ENCODE measurements around the gene LZTR1. TPM values are rescaled to one million over a fixed set of nuclear protein-coding genes. Genes with fewer than 3 reads are reported as not detected.

LZTR1 gene
- polyA plus RNA-seq, 2 of the 4 experiments (the other 2 are of a cell fraction), result 14.1 to 23.5 TPM

DNA sequence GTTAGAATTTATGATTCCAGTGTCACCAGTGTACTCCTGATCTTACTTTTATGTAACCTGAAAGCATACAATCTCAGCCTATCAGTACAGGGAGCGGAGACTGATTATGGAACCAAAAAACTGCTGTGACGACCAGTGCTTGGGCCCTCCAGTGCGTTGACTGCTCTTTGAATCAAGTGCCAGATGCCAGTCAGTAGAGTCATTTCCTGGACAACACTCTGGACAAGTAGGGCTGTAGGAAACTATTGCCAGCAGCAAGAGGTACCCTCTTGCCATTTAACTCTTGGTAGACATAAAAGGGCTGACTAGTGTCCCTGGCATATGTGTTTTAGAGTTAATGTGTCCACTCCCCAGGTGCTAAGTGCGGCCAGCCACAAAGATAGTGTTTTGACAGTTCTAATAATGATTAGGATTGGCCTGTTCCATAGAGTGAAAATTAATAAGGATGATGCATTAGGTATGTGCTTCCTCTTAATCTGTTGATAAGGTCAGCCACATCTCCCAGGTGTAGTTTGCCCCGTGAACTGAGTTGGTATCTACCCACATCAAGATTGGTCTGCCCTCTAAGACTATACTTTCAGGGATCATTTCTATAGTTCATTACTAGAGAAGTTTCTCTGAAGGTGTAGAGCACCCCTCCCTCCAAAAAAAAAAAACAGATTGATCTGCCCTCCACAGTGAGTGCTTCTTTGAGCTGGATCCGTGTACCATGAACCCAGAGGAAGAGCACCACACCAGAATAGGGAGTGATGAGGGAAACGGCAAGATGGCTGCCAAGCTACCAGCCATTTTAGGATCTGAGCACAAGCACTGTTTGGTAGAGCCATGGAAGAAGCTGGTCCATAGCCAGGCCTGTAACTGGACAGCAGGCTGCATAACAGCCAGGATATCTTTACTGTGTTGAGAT, 35.8 kb upstream of the LZTR1 start:
- POLR2A ChIA-PET, result interaction anchor here (0.7 kb wide), 1 partner anchor 142 kb away, joined by 4 read pairs; no protein-coding TSS in a partner anchor
- no peak for TF ChIP-seq MYC (IDR thresholded peaks at IDR 0.05; ENCODE audit: borderline replicate concordance, low read length)
- no peak for TF ChIP-seq HOXA7 (CRISPR knock-in tag; IDR thresholded peaks at IDR 0.05)
- TF ChIP-seq FOSL2 (IDR thresholded peaks at IDR 0.05), result no peak
- no peak for TF ChIP-seq FOSL2 (CRISPR knock-in tag; IDR thresholded peaks at IDR 0.05)
- TF ChIP-seq, protein P1, sequence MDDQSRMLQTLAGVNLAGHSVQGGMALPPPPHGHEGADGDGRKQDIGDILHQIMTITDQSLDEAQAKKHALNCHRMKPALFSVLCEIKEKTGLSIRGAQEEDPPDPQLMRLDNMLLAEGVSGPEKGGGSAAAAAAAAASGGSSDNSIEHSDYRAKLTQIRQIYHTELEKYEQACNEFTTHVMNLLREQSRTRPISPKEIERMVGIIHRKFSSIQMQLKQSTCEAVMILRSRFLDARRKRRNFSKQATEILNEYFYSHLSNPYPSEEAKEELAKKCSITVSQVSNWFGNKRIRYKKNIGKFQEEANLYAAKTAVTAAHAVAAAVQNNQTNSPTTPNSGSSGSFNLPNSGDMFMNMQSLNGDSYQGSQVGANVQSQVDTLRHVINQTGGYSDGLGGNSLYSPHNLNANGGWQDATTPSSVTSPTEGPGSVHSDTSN (IDR thresholded peaks at IDR 0.05), result no peak
- no peak for TF ChIP-seq MAZ (IDR thresholded peaks at IDR 0.05; ENCODE audit: borderline replicate concordance, low read depth, low read length)
- no peak for TF ChIP-seq FOSB (CRISPR knock-in tag; IDR thresholded peaks at IDR 0.05)
- no peak for TF ChIP-seq EHF (CRISPR knock-in tag; IDR thresholded peaks at IDR 0.05)
- no peak for TF ChIP-seq KDM5A (IDR thresholded peaks at IDR 0.05)
- TF ChIP-seq NPAS2 (CRISPR knock-in tag; IDR thresholded peaks at IDR 0.05; ENCODE audit: borderline replicate concordance), result no peak
- TF ChIP-seq ZNF302 (CRISPR knock-in tag; IDR thresholded peaks at IDR 0.05), result no peak
- no peak for TF ChIP-seq ZSCAN20 (CRISPR knock-in tag; IDR thresholded peaks at IDR 0.05)
- TF ChIP-seq, protein P2, sequence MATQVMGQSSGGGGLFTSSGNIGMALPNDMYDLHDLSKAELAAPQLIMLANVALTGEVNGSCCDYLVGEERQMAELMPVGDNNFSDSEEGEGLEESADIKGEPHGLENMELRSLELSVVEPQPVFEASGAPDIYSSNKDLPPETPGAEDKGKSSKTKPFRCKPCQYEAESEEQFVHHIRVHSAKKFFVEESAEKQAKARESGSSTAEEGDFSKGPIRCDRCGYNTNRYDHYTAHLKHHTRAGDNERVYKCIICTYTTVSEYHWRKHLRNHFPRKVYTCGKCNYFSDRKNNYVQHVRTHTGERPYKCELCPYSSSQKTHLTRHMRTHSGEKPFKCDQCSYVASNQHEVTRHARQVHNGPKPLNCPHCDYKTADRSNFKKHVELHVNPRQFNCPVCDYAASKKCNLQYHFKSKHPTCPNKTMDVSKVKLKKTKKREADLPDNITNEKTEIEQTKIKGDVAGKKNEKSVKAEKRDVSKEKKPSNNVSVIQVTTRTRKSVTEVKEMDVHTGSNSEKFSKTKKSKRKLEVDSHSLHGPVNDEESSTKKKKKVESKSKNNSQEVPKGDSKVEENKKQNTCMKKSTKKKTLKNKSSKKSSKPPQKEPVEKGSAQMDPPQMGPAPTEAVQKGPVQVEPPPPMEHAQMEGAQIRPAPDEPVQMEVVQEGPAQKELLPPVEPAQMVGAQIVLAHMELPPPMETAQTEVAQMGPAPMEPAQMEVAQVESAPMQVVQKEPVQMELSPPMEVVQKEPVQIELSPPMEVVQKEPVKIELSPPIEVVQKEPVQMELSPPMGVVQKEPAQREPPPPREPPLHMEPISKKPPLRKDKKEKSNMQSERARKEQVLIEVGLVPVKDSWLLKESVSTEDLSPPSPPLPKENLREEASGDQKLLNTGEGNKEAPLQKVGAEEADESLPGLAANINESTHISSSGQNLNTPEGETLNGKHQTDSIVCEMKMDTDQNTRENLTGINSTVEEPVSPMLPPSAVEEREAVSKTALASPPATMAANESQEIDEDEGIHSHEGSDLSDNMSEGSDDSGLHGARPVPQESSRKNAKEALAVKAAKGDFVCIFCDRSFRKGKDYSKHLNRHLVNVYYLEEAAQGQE (IDR thresholded peaks at IDR 0.05), result no peak
- TF ChIP-seq, protein P3, sequence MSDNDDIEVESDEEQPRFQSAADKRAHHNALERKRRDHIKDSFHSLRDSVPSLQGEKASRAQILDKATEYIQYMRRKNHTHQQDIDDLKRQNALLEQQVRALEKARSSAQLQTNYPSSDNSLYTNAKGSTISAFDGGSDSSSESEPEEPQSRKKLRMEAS (IDR thresholded peaks at IDR 0.05), result no peak
- no peak for TF ChIP-seq MAFK (IDR thresholded peaks at IDR 0.05; ENCODE audit: partially characterized antibody)
- TF ChIP-seq CEBPB (IDR thresholded peaks at IDR 0.05), result no peak
- TF ChIP-seq CHD4 (IDR thresholded peaks at IDR 0.05; ENCODE audit: borderline replicate concordance), result no peak
- no peak for TF ChIP-seq RARB (CRISPR knock-in tag; IDR thresholded peaks at IDR 0.05)
- TF ChIP-seq TFCP2L1 (CRISPR knock-in tag; IDR thresholded peaks at IDR 0.05), result no peak
- peaks cover 32% of the 10 kb centered on the region for H3K4me1 ChIP-seq
- no peaks in the 10 kb centered on the region for H3K9me3 ChIP-seq
- ATAC-seq (no peak; a peak in 1 of 6 replicates), FAIRE-seq (no peak), DNase-seq (ENCODE audit: low read depth in 1 of 2, low spot score in 1 of 2) (no peak)
- H3K4me2 ChIP-seq, result peak overlapping the region; percentile 32; the same call in 2 of the 3 replicates
- H3K27ac ChIP-seq, result no peak overlapping the region
- no peak overlapping the region for H3K4me3 ChIP-seq
- WGBS (ENCODE audit: missing lambda C conversion rate), result 93% methylated on average over 5 of the region's 7 CpGs
- CTCF ChIA-PET, result interaction anchor here (0.7 to 2.6 kb wide), 3 partner anchors 10 to 124 kb away, joined by 3 to 10 read pairs (median 6); partner anchors contain the start of gene CRKL

DNA sequence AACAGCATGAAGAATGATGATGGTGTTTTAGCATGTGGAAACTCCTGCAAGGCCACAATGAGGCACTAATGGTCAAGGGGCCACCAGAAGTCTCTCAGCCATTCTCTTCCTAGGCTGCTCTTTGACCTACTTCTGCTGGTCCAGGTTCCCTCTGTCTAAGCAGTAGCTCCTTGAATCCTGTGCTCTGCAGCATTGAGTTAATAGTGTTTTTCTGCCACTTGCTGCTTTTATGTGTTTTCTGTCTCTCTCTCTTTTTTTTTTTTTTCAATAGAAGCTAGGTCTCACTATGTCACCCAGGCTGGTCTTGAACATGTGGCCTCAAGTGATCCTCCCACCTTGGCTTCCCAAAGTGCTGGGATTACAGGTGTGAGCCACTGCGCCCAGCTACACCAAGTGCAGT, 35.1 kb upstream of the LZTR1 start:
- Histone ChIP-seq H3K4me2 (no peak overlapping the region), H3K9me3 (no peaks in the 10 kb centered on the region), H3K4me1 (peaks cover 38% of the 10 kb centered on the region), H3K4me3 (no peak overlapping the region), H3K27ac (no peak overlapping the region)
- FAIRE-seq (no peak), DNase-seq (ENCODE audit: low read depth in 1 of 2, low spot score in 1 of 2) (no peak), ATAC-seq (no peak)
- CTCF ChIA-PET, result interaction anchor here (0.6 to 1.1 kb wide), 3 partner anchors 30 to 1579 kb away, joined by 3 to 6 read pairs (median 3); partner anchors contain the start of gene CRKL
- POLR2A ChIA-PET, result interaction anchor here (0.7 kb wide), 1 partner anchor 143 kb away, joined by 4 read pairs; no protein-coding TSS in a partner anchor
- WGBS (ENCODE audit: missing lambda C conversion rate), result no CpG with 5 or more reads among the region's 1 CpG
- no peak for TF ChIP-seq ZFP36 (IDR thresholded peaks at IDR 0.05; ENCODE audit: borderline replicate concordance, partially characterized antibody)
- no peak for TF ChIP-seq JUNB (IDR thresholded peaks at IDR 0.05)
- TF ChIP-seq BHLHE40 (IDR thresholded peaks at IDR 0.05; ENCODE audit: low read depth, low read length), result no peak
- TF ChIP-seq, protein P4, sequence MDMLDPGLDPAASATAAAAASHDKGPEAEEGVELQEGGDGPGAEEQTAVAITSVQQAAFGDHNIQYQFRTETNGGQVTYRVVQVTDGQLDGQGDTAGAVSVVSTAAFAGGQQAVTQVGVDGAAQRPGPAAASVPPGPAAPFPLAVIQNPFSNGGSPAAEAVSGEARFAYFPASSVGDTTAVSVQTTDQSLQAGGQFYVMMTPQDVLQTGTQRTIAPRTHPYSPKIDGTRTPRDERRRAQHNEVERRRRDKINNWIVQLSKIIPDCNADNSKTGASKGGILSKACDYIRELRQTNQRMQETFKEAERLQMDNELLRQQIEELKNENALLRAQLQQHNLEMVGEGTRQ (IDR thresholded peaks at IDR 0.05), result no peak
- TF ChIP-seq HDAC2 (IDR thresholded peaks at IDR 0.05), result no peak
- TF ChIP-seq ZC3H11A (IDR thresholded peaks at IDR 0.05), result no peak
- TF ChIP-seq, protein P5, sequence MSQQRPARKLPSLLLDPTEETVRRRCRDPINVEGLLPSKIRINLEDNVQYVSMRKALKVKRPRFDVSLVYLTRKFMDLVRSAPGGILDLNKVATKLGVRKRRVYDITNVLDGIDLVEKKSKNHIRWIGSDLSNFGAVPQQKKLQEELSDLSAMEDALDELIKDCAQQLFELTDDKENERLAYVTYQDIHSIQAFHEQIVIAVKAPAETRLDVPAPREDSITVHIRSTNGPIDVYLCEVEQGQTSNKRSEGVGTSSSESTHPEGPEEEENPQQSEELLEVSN (IDR thresholded peaks at IDR 0.05; ENCODE audit: borderline replicate concordance, low read depth), result no peak
- TF ChIP-seq JUN (IDR thresholded peaks at IDR 0.05), result no peak
- TF ChIP-seq POLR2AphosphoS2 (conservative IDR thresholded peaks at IDR 0.05; ENCODE audit: low read length), result no peak
- TF ChIP-seq HOXB13 (CRISPR knock-in tag; IDR thresholded peaks at IDR 0.05; ENCODE audit: low read depth), result no peak
- no peak for TF ChIP-seq POLR2A (IDR thresholded peaks at IDR 0.05; ENCODE audit: low read length)
- TF ChIP-seq, protein P6, sequence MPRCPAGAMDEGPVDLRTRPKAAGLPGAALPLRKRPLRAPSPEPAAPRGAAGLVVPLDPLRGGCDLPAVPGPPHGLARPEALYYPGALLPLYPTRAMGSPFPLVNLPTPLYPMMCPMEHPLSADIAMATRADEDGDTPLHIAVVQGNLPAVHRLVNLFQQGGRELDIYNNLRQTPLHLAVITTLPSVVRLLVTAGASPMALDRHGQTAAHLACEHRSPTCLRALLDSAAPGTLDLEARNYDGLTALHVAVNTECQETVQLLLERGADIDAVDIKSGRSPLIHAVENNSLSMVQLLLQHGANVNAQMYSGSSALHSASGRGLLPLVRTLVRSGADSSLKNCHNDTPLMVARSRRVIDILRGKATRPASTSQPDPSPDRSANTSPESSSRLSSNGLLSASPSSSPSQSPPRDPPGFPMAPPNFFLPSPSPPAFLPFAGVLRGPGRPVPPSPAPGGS (IDR thresholded peaks at IDR 0.05), result no peak
- TF ChIP-seq GATA3 (IDR thresholded peaks at IDR 0.05; ENCODE audit: borderline replicate concordance), result no peak
- no peak for TF ChIP-seq RFX5 (IDR thresholded peaks at IDR 0.05)

All from A549 (cell line).